ENCODE measurements around the gene WDFY1.

The WDFY1 gene

GRCh38 chr2:223972656-223973102, 27.5 kb upstream of the WDFY1 start:
- no peak for DNase-seq (ENCODE audit: low read depth in 2 of 2)
- no peak for TF ChIP-seq CTCF (IDR thresholded peaks at IDR 0.05; ENCODE audit: low read depth, low read length)
- no peak overlapping the region for H3K4me3 ChIP-seq (replicated peaks in 1 of 2; ENCODE audit: low read depth in 2 of 2, low read length in 2 of 2)

- H3K4me3 ChIP-seq (replicated peaks in 1 of 2; ENCODE audit: low read depth in 2 of 2, low read length in 2 of 2), result no peak overlapping the region
- no peak for DNase-seq (ENCODE audit: low read depth in 2 of 2)
- no peak for TF ChIP-seq CTCF (IDR thresholded peaks at IDR 0.05; ENCODE audit: low read depth, low read length)
These were observed 26.6 kb upstream of the WDFY1 start for GRCh38 chr2:223971731-223972130.

GRCh38 chr2:223970343-223971128, 25.4 kb upstream of the WDFY1 start:
- H3K4me3 ChIP-seq (replicated peaks in 1 of 2; ENCODE audit: low read depth in 2 of 2, low read length in 2 of 2), result no peak overlapping the region
- peak; percentile 72 to 82 for DNase-seq (ENCODE audit: low read depth in 2 of 2)
- TF ChIP-seq CTCF (IDR thresholded peaks at IDR 0.05; ENCODE audit: low read depth, low read length), result peak; percentile 85

GRCh38 chr2:223969856-223970255, 24.7 kb upstream of the WDFY1 start:
- H3K4me3 ChIP-seq (replicated peaks in 1 of 2; ENCODE audit: low read depth in 2 of 2, low read length in 2 of 2), result no peak overlapping the region
- DNase-seq (ENCODE audit: low read depth in 2 of 2), result peak in 1 of 2 donors; percentile 65
- TF ChIP-seq CTCF (IDR thresholded peaks at IDR 0.05; ENCODE audit: low read depth, low read length), result no peak

GRCh38 chr2:223969315-223969714, 24.2 kb upstream of the WDFY1 start:
- DNase-seq (ENCODE audit: low read depth in 2 of 2), result no peak
- no peak overlapping the region for H3K4me3 ChIP-seq (replicated peaks in 1 of 2; ENCODE audit: low read depth in 2 of 2, low read length in 2 of 2)
- no peak for TF ChIP-seq CTCF (IDR thresholded peaks at IDR 0.05; ENCODE audit: low read depth, low read length)

- no peak for TF ChIP-seq CTCF (IDR thresholded peaks at IDR 0.05; ENCODE audit: low read depth, low read length)
- no peak overlapping the region for H3K4me3 ChIP-seq (replicated peaks in 1 of 2; ENCODE audit: low read depth in 2 of 2, low read length in 2 of 2)
- peak in 1 of 2 donors; percentile 68 for DNase-seq (ENCODE audit: low read depth in 2 of 2)
These were observed 22.8 kb upstream of the WDFY1 start for GRCh38 chr2:223967981-223968380.
